GM12874 (cell line): ENCODE data around the gene NFASC.

Experiments
- CTCF ChIP-seq: IDR thresholded peaks from 2 replicates; pipeline ENCODE4 v1.5.1; 2011; ENCODE audit warnings: low read depth, mild to moderate bottlenecking, control low read depth, low read length, moderate library complexity; ENCODE audit not compliant: insufficient read depth

NFASC gene

GRCh38 chr1:204976646-204977045 lies 106.0 kb downstream of the NFASC start:
- TF ChIP-seq CTCF: no peak

- TF ChIP-seq CTCF: no peak
Measured at GRCh38 chr1:204977318-204977717, 106.7 kb downstream of the NFASC start.

GRCh38 chr1:204978782-204979181 lies 108.1 kb downstream of the NFASC start:
- TF ChIP-seq CTCF: no peak

- TF ChIP-seq CTCF: no peak
Measured at GRCh38 chr1:204979306-204979705, 108.6 kb downstream of the NFASC start.

GRCh38 chr1:204979891-204980649 lies 109.4 kb downstream of the NFASC start:
- no peak for TF ChIP-seq CTCF

GRCh38 chr1:204980840-204981405 lies 110.3 kb downstream of the NFASC start:
- no peak for TF ChIP-seq CTCF

- TF ChIP-seq CTCF: no peak
Measured at GRCh38 chr1:204983136-204983535, 112.5 kb downstream of the NFASC start.
